ENCODE results near the gene NPLOC4.
"Not testable (repeated sequence)": the region's sequence is repeated elsewhere in the genome, so short reads cannot be mapped to it uniquely, and the experiment has no call there.

The NPLOC4 gene

GRCh38 chr17:81543339-81543675 lies 93.6 kb downstream of the NPLOC4 start:
- DNase-seq = no peak

- DNase-seq = no peak
Measured at GRCh38 chr17:81542431-81543338, 94.2 kb downstream of the NPLOC4 start.

- DNase-seq = no peak
Measured at GRCh38 chr17:81541123-81541522, 95.8 kb downstream of the NPLOC4 start.

- no peak for DNase-seq
Measured at GRCh38 chr17:81540676-81541027, 96.3 kb downstream of the NPLOC4 start.

GRCh38 chr17:81539961-81540675 lies 96.8 kb downstream of the NPLOC4 start:
- DNase-seq = no peak

- no peak for DNase-seq
Measured at GRCh38 chr17:81539571-81539900, 97.4 kb downstream of the NPLOC4 start.

GRCh38 chr17:81538651-81539570 lies 98.0 kb downstream of the NPLOC4 start:
- no peak for DNase-seq

- no peak for DNase-seq
Measured at GRCh38 chr17:81537856-81538555, 98.9 kb downstream of the NPLOC4 start.

- DNase-seq = no peak
Measured at GRCh38 chr17:81537343-81537855, 99.5 kb downstream of the NPLOC4 start.

GRCh38 chr17:81536299-81537290 lies 100.3 kb downstream of the NPLOC4 start:
- no peak for DNase-seq

GRCh38 chr17:81535480-81536298 lies 101.2 kb downstream of the NPLOC4 start:
- DNase-seq = no peak

- no peak for DNase-seq
Measured at GRCh38 chr17:81535007-81535328, 101.9 kb downstream of the NPLOC4 start.

GRCh38 chr17:81534157-81535006 lies 102.5 kb downstream of the NPLOC4 start:
- no peak for DNase-seq

- no peak for DNase-seq
Measured at GRCh38 chr17:81533339-81534141, 103.4 kb downstream of the NPLOC4 start.

- DNase-seq = no peak
Measured at GRCh38 chr17:81532490-81533287, 104.2 kb downstream of the NPLOC4 start.

GRCh38 chr17:81531998-81532404 lies 104.9 kb downstream of the NPLOC4 start:
- DNase-seq = not testable (repeated sequence)

- not testable (repeated sequence) for DNase-seq
Measured at GRCh38 chr17:81531013-81531412, 105.9 kb downstream of the NPLOC4 start.

GRCh38 chr17:81529437-81529803 lies 107.5 kb downstream of the NPLOC4 start:
- DNase-seq = no peak
